Peyer's patch (tissue), 4 donors: Measurements from ENCODE around the gene ZFP1.

Source experiments
- POLR2A ChIP-seq, 2 donors: fragments of 450-650 bp; IDR thresholded peaks; one replicate each; pipeline ENCODE4 v1.5.1; 2017; ENCODE audit warnings: antibody characterized with exemption in 2 of 2, mild to moderate bottlenecking in 2 of 2, moderate library complexity in 2 of 2
- TF ChIP-seq, protein P1 (sequence below), 6 experiments: fragments of 450-650 bp in 4 of 6; fragments of 200-600 bp in 2 of 6; sonication (generic) in 1 of 6; IDR thresholded peaks; one replicate each; pipeline ENCODE4 v1.5.1; 2017 to 2019; ENCODE audit warnings: antibody characterized with exemption in 6 of 6, mild to moderate bottlenecking in 3 of 6, moderate library complexity in 1 of 6

DNA sequence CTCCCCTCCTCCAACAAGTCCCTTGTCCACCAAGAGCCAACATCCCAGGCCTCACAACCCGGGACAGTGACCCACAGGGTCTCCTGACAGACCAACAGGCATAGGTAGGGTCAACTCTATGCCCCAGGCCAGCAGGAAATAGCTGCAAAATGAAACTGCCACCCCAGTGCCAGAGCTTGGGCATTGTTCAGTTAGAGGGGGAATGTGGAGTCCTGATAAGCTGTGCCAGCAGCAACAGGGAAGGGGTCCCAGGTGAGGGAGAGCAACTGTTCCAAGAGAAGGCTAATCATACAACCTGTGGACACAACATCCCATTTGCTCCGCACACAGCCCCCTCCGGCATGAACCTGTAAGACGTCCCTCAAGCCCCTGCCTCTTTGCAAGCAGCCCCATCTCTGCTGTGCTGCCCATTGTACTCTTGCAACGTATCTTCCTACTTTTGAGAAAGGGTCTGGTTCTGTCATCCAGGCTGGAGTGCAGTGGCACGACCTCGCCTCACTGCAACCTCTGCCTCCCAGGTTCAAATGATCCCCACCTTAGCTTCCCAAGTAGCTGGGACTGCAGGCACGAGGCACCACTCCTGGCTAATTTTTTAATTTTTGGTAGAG lies 41.4 kb downstream of the ZFP1 start:
- TF ChIP-seq, protein P1, sequence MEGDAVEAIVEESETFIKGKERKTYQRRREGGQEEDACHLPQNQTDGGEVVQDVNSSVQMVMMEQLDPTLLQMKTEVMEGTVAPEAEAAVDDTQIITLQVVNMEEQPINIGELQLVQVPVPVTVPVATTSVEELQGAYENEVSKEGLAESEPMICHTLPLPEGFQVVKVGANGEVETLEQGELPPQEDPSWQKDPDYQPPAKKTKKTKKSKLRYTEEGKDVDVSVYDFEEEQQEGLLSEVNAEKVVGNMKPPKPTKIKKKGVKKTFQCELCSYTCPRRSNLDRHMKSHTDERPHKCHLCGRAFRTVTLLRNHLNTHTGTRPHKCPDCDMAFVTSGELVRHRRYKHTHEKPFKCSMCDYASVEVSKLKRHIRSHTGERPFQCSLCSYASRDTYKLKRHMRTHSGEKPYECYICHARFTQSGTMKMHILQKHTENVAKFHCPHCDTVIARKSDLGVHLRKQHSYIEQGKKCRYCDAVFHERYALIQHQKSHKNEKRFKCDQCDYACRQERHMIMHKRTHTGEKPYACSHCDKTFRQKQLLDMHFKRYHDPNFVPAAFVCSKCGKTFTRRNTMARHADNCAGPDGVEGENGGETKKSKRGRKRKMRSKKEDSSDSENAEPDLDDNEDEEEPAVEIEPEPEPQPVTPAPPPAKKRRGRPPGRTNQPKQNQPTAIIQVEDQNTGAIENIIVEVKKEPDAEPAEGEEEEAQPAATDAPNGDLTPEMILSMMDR (IDR thresholded peaks at IDR 0.05): no peak
- no peak for TF ChIP-seq POLR2A (IDR thresholded peaks at IDR 0.05)
